Measurements from ENCODE around the gene MFSD1. TPM values are rescaled to one million over a fixed set of nuclear protein-coding genes. Genes with fewer than 3 reads are reported as not detected.

The MFSD1 gene
- total RNA-seq, 4 donors from 2014 or later: 61.2 to 282 (median 143) TPM

GRCh38 chr3:158802409-158803268 is 785 bp downstream of the MFSD1 start:
- no peak for TF ChIP-seq CTCF (IDR thresholded peaks at IDR 0.05; ENCODE audit: low read depth)

- no peak for TF ChIP-seq CTCF (IDR thresholded peaks at IDR 0.05; ENCODE audit: low read depth)
Observed at GRCh38 chr3:158804441-158804840, 2.6 kb downstream of the MFSD1 start.

- no peak for TF ChIP-seq CTCF (IDR thresholded peaks at IDR 0.05; ENCODE audit: low read depth)
Observed at GRCh38 chr3:158808697-158809096, 6.8 kb downstream of the MFSD1 start.

- no peak for TF ChIP-seq CTCF (IDR thresholded peaks at IDR 0.05; ENCODE audit: low read depth)
Observed at GRCh38 chr3:158809642-158810041, 7.8 kb downstream of the MFSD1 start.

- no peak for TF ChIP-seq CTCF (IDR thresholded peaks at IDR 0.05; ENCODE audit: low read depth)
Observed at GRCh38 chr3:158810823-158811724, 9.2 kb downstream of the MFSD1 start.

GRCh38 chr3:158819282-158819681 is 17.4 kb downstream of the MFSD1 start:
- TF ChIP-seq CTCF (IDR thresholded peaks at IDR 0.05; ENCODE audit: low read depth): no peak

GRCh38 chr3:158820521-158820920 is 18.7 kb downstream of the MFSD1 start:
- TF ChIP-seq CTCF (IDR thresholded peaks at IDR 0.05; ENCODE audit: low read depth): no peak
